Endodermal cell (in vitro differentiated cells): Measurements from ENCODE around the gene DNAH1. TPM values are rescaled to one million over a fixed set of nuclear protein-coding genes. Genes with fewer than 3 reads are reported as not detected.

Source experiments
- DNase-seq: peaks from one replicate; pipeline ENCODE4 v3.0.0-alpha.2; 2017
- H3K27ac ChIP-seq: 2 replicates; pipeline ENCODE4 v1.5.1; 2013; ENCODE audit warnings: mild to moderate bottlenecking, low read depth, low read length, moderate library complexity
- H3K27me3 ChIP-seq: 2 replicates; pipeline ENCODE4 v1.6.1; 2013; ENCODE audit warnings: mild to moderate bottlenecking, low read length, moderate library complexity; ENCODE audit not compliant: insufficient read depth, control insufficient read depth, poor library complexity, severe bottlenecking
- H3K36me3 ChIP-seq: 2 replicates; pipeline ENCODE4 v1.7.0; 2013; ENCODE audit warnings: mild to moderate bottlenecking, low read length, moderate library complexity; ENCODE audit not compliant: control insufficient read depth, insufficient read depth
- H3K4me1 ChIP-seq: one replicate; pipeline ENCODE4 v1.7.0; 2013; ENCODE audit warnings: low read length; ENCODE audit not compliant: control insufficient read depth, insufficient read depth
- H3K4me3 ChIP-seq: 2 replicates; pipeline ENCODE4 v1.5.1; 2013; ENCODE audit warnings: mild to moderate bottlenecking, low read length, moderate library complexity
- H3K9ac ChIP-seq: 2 replicates; pipeline ENCODE4 v1.6.1; 2013; ENCODE audit warnings: mild to moderate bottlenecking, low read length, moderate library complexity; ENCODE audit not compliant: poor library complexity, severe bottlenecking; ENCODE audit errors: extremely low read depth
- H3K9me3 ChIP-seq: 2 replicates; pipeline ENCODE4 v1.6.1; 2013; ENCODE audit warnings: mild to moderate bottlenecking, low read length, moderate library complexity; ENCODE audit not compliant: control insufficient read depth
- H3K27ac Mint-ChIP-seq: 2 replicates; pipeline ENCODE4 v1.8.0; 2020; ENCODE audit warnings: mixed read lengths
- H3K27me3 Mint-ChIP-seq: 2 replicates; pipeline ENCODE4 v1.8.0; 2021; ENCODE audit warnings: mild to moderate bottlenecking, mixed read lengths; ENCODE audit not compliant: insufficient read depth
- H3K36me3 Mint-ChIP-seq: 2 replicates; pipeline ENCODE4 v1.8.0; 2020; ENCODE audit warnings: low read depth, mixed read lengths
- H3K4me1 Mint-ChIP-seq: 2 replicates; pipeline ENCODE4 v1.8.0; 2020; ENCODE audit warnings: mixed read lengths
- H3K4me3 Mint-ChIP-seq: 2 replicates; pipeline ENCODE4 v1.8.0; 2020; ENCODE audit warnings: mild to moderate bottlenecking, moderate library complexity, mixed read lengths
- H3K9me3 Mint-ChIP-seq: 2 replicates; pipeline ENCODE4 v1.8.0; 2020; ENCODE audit warnings: mild to moderate bottlenecking, mixed read lengths
- CTCF ChIP-seq: fragments of 200-600 bp; sonication (generic); conservative IDR thresholded peaks from 2 replicates; pipeline ENCODE4 v1.5.0; 2021; ENCODE audit warnings: antibody characterized with exemption, mild to moderate bottlenecking
- WGBS, 2 experiments: methylation state at CpG; one replicate each; pipeline versions ENCODE4 v1.1.5 to v1.1.7; 2013; ENCODE audit warnings: missing lambda C conversion rate in 2 of 2, mixed read lengths in 1 of 2; ENCODE audit not compliant: insufficient coverage in 1 of 2, insufficient read length in 1 of 2; 5-methylcytosine and 5-hydroxymethylcytosine counted together
- total RNA-seq, 2 donors: library from RNA; stranded (reverse); fragmentation: NEBNext Ultra II Directional in 1 of 2; extraction: Animal tissue kit (Norgen Biotek cat#: 25700) in 1 of 2; gene quantifications; 2 replicates in 1 of 2; 3 replicates in 1 of 2; pipeline ENCODE4 v1.2.1, GENCODE V29; 2021

DNAH1 gene
- total RNA-seq, 2 donors from 2014 or later = 4.9 to 5.5 TPM

GRCh38 chr3:52325686-52326085 is 9.6 kb downstream of the DNAH1 start:
- Histone ChIP-seq H3K9ac (no peak overlapping the region), H3K9me3 (no peaks in the 10 kb centered on the region), H3K27me3 (no peaks in the 10 kb centered on the region), H3K27ac (no peak overlapping the region), H3K4me3 (no peak overlapping the region), H3K4me1 (no peaks in the 10 kb centered on the region), H3K36me3 (no peaks in the 10 kb centered on the region)
- H3K9me3 Mint-ChIP-seq = no peaks in the 10 kb centered on the region
- no peak overlapping the region for H3K27ac Mint-ChIP-seq
- no peak for TF ChIP-seq CTCF
- no peaks in the 10 kb centered on the region for H3K27me3 Mint-ChIP-seq
- DNase-seq = no peak
- H3K4me1 Mint-ChIP-seq = no peaks in the 10 kb centered on the region
- H3K4me3 Mint-ChIP-seq = no peak overlapping the region
- H3K36me3 Mint-ChIP-seq = no peaks in the 10 kb centered on the region

- Histone ChIP-seq H3K4me3 (no peak overlapping the region), H3K27ac (no peak overlapping the region), H3K4me1 (no peaks in the 10 kb centered on the region), H3K27me3 (no peaks in the 10 kb centered on the region), H3K36me3 (no peaks in the 10 kb centered on the region), H3K9ac (no peak overlapping the region), H3K9me3 (no peaks in the 10 kb centered on the region)
- Mint-ChIP-seq H3K4me1 (no peaks in the 10 kb centered on the region), H3K36me3 (no peaks in the 10 kb centered on the region), H3K4me3 (no peak overlapping the region), H3K9me3 (no peaks in the 10 kb centered on the region), H3K27ac (no peak overlapping the region), H3K27me3 (no peaks in the 10 kb centered on the region)
- no peak for DNase-seq
- no peak for TF ChIP-seq CTCF
- 89 to 90% methylated on average over 3 to 6 of the region's 6 CpGs for WGBS, 2 experiments
These were observed 10.9 kb downstream of the DNAH1 start for GRCh38 chr3:52326976-52327375.

DNA sequence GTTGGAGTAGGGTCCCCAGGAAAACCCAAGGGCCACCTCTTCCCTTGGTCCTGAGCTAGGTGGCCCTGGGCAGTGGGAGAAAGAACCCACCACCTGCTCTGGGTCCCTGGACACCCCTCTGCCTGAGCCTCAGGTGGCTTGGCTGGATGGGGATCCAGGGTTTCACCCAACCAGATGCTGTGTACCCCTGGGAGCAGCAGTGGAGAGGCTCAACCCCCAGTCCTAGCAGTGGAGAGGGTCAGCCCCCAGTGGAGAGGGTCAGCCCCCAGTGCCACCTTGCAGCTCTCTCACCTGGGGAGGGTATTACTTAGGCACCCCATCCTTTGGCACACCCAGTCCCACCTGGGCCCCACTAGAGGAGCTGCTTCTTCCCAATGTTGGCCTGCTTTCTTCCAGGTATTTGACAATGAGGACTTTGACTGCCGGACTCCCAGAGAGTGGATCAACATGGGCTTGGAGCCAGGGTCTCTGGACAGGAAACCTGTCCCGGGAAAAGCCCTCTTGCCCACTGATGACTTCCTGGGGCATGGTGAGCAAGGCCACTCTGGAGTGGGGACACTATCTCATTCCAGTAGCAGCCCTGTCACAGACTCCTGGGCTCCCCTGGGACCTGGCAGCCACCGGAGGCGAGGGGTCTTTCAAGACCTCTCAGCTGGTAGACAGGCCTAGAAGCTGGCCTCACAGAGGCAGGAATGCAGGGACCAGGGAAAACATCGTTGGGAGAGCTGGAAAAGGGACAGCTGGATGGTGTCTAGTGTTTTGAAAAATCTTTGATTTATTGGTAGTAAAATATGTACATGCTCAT is 11.6 kb downstream of the DNAH1 start:
- no peak for DNase-seq
- H3K4me1 ChIP-seq = no peaks in the 10 kb centered on the region
- H3K27me3 ChIP-seq = no peaks in the 10 kb centered on the region
- Mint-ChIP-seq H3K9me3 (no peaks in the 10 kb centered on the region), H3K27me3 (no peaks in the 10 kb centered on the region), H3K4me3 (no peak overlapping the region), H3K36me3 (no peaks in the 10 kb centered on the region), H3K27ac (no peak overlapping the region), H3K4me1 (no peaks in the 10 kb centered on the region)
- no peaks in the 10 kb centered on the region for H3K36me3 ChIP-seq
- 89 to 93% methylated on average over 4 to 5 of the region's 5 CpGs for WGBS, 2 experiments
- H3K9me3 ChIP-seq = no peaks in the 10 kb centered on the region
- H3K9ac ChIP-seq = no peak overlapping the region
- no peak overlapping the region for H3K4me3 ChIP-seq
- H3K27ac ChIP-seq = no peak overlapping the region
- no peak for TF ChIP-seq CTCF
